Measurements from ENCODE around the gene IGF2BP2.
"Not testable (repeated sequence)": the region's sequence is repeated elsewhere in the genome, so short reads cannot be mapped to it uniquely, and the experiment has no call there.

IGF2BP2 gene

GRCh38 chr3:185667574-185667973, 157.3 kb downstream of the IGF2BP2 start:
- no peak overlapping the region for H3K27ac ChIP-seq
- TF ChIP-seq, protein P1, sequence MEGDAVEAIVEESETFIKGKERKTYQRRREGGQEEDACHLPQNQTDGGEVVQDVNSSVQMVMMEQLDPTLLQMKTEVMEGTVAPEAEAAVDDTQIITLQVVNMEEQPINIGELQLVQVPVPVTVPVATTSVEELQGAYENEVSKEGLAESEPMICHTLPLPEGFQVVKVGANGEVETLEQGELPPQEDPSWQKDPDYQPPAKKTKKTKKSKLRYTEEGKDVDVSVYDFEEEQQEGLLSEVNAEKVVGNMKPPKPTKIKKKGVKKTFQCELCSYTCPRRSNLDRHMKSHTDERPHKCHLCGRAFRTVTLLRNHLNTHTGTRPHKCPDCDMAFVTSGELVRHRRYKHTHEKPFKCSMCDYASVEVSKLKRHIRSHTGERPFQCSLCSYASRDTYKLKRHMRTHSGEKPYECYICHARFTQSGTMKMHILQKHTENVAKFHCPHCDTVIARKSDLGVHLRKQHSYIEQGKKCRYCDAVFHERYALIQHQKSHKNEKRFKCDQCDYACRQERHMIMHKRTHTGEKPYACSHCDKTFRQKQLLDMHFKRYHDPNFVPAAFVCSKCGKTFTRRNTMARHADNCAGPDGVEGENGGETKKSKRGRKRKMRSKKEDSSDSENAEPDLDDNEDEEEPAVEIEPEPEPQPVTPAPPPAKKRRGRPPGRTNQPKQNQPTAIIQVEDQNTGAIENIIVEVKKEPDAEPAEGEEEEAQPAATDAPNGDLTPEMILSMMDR (conservative IDR thresholded peaks at IDR 0.05) = no peak
- no peak for TF ChIP-seq ZFX (IDR thresholded peaks at IDR 0.05)

- TF ChIP-seq, protein P1 (conservative IDR thresholded peaks at IDR 0.05) = no peak
- no peak for TF ChIP-seq ZFX (IDR thresholded peaks at IDR 0.05)
- no peak overlapping the region for H3K27ac ChIP-seq
These were observed 160.9 kb downstream of the IGF2BP2 start for GRCh38 chr3:185663929-185664328.

- no peak for TF ChIP-seq ZFX (IDR thresholded peaks at IDR 0.05)
- TF ChIP-seq, protein P1 (conservative IDR thresholded peaks at IDR 0.05) = no peak
- H3K27ac ChIP-seq = no peak overlapping the region
These were observed 163.1 kb downstream of the IGF2BP2 start for GRCh38 chr3:185661772-185662171.

- H3K27ac ChIP-seq = not testable (repeated sequence)
These were observed 163.5 kb downstream of the IGF2BP2 start for GRCh38 chr3:185661296-185661695.

DNA sequence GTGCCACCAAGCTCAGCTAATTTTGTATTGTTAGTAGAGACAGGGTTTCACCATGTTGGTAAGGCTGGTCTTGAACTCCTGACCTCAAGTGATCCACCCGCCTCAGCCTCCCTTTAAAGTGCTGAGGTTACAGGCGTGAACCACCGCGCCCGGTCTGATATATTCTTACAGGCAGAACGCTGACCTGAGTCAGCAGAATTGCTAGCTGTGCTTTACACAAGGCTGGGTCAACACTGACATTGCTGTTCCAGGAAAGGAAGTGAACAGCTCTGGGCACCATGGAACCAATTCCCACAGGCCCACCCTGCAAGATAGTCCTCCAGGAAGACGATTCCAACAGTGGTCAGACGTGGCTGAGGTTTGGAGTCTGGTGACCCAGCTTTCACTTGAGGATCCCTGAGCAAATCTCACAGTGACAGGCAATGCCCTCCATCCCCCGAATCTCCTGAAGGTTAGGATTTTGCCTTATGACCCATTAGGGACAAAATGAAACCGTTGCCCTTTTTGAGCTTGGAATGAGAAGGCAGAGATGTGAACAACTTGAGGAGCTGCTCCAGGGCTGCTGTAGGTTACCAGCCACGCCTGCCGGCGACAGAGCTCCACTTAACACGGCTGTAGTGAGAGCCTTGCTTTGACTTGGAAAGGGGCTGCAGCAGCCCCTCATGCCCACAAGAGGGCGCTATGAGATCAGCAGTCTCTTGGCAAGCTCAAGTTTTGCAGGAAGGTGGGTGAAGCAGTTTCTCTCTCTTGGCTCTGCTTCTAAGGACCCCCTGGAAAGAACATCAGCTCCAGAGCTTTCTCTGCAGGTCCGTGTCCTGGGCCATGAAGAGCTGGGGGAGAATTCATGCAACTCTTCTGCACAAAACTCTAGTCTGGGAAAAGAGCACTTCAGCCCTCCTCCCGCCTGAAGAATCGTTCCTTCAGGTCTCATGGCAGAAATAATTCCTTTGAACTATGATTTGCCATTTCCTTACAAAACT, 164.6 kb downstream of the IGF2BP2 start:
- peak overlapping the region; percentile 3; the same call in 1 of the 2 replicates for H3K27ac ChIP-seq
- no peak for TF ChIP-seq ZFX (IDR thresholded peaks at IDR 0.05)
- TF ChIP-seq, protein P1 (conservative IDR thresholded peaks at IDR 0.05) = peak; percentile 100

- H3K27ac ChIP-seq = 0 out of 2 replicates have a peak overlapping the region, but pooled peaks have one; percentile 5
- TF ChIP-seq ZFX (IDR thresholded peaks at IDR 0.05) = no peak
- TF ChIP-seq, protein P1 (conservative IDR thresholded peaks at IDR 0.05) = no peak
These were observed 165.9 kb downstream of the IGF2BP2 start for GRCh38 chr3:185658943-185659342.

- H3K27ac ChIP-seq = peak overlapping the region; percentile 5; the same call in 1 of the 2 replicates
These were observed 166.3 kb downstream of the IGF2BP2 start for GRCh38 chr3:185658504-185658912.

More at GRCh38 chr3:185658504-185658912, 166.3 kb downstream of the IGF2BP2 start:
- TF ChIP-seq ZFX (IDR thresholded peaks at IDR 0.05) = no peak
- TF ChIP-seq, protein P1 (conservative IDR thresholded peaks at IDR 0.05) = no peak
